Ectodermal cell (in vitro differentiated cells): ENCODE data around the gene CHI3L1.

Source experiments
- H3K27ac ChIP-seq: 2 replicates; pipeline ENCODE4 v1.7.0; 2013; ENCODE audit warnings: mild to moderate bottlenecking, low read depth, low read length; ENCODE audit not compliant: insufficient read depth, poor library complexity, severe bottlenecking
- H3K27me3 ChIP-seq: 2 replicates; pipeline ENCODE4 v1.7.0; 2013; ENCODE audit warnings: mild to moderate bottlenecking, low read length; ENCODE audit not compliant: insufficient read depth, control insufficient read depth, poor library complexity, severe bottlenecking
- H3K36me3 ChIP-seq: one replicate; pipeline ENCODE4 v1.7.0; 2013; ENCODE audit warnings: low read length; ENCODE audit not compliant: control insufficient read depth, insufficient read depth
- H3K4me1 ChIP-seq: one replicate; pipeline ENCODE4 v1.7.0; 2013; ENCODE audit warnings: low read length; ENCODE audit not compliant: control insufficient read depth, insufficient read depth
- H3K4me3 ChIP-seq: 2 replicates; pipeline ENCODE4 v1.7.0; 2013; ENCODE audit warnings: low read depth, low read length, control low read depth; ENCODE audit not compliant: insufficient read depth
- H3K9me3 ChIP-seq: 2 replicates; pipeline ENCODE4 v1.7.0; 2013; ENCODE audit warnings: mild to moderate bottlenecking, low read length, moderate library complexity; ENCODE audit not compliant: control insufficient read depth
- WGBS, 2 experiments: methylation state at CpG; one replicate each; pipeline ENCODE4 v1.1.7; 2013; ENCODE audit warnings: missing lambda C conversion rate in 2 of 2; 5-methylcytosine and 5-hydroxymethylcytosine counted together

The CHI3L1 gene

GRCh38 chr1:203152158-203153034 lies 34.1 kb downstream of the CHI3L1 start:
- Histone ChIP-seq H3K4me1 (peaks cover 67% of the 10 kb centered on the region), H3K36me3 (no peaks in the 10 kb centered on the region), H3K4me3 (no peak overlapping the region), H3K27ac (peak overlapping the region; percentile 77), H3K9me3 (no peaks in the 10 kb centered on the region), H3K27me3 (no peaks in the 10 kb centered on the region)
- 38 to 39% methylated on average over 10 of the region's 10 CpGs for WGBS, 2 experiments

GRCh38 chr1:203151362-203152157 lies 34.9 kb downstream of the CHI3L1 start:
- 75 to 76% methylated on average over 9 of the region's 9 CpGs for WGBS, 2 experiments
- no peaks in the 10 kb centered on the region for H3K27me3 ChIP-seq
- H3K36me3 ChIP-seq: no peaks in the 10 kb centered on the region
- peaks cover 67% of the 10 kb centered on the region for H3K4me1 ChIP-seq
- no peak overlapping the region for H3K4me3 ChIP-seq
- H3K9me3 ChIP-seq: no peaks in the 10 kb centered on the region
- no peak overlapping the region for H3K27ac ChIP-seq

GRCh38 chr1:203150511-203151297 lies 35.8 kb downstream of the CHI3L1 start:
- Histone ChIP-seq H3K9me3 (no peaks in the 10 kb centered on the region), H3K27me3 (no peaks in the 10 kb centered on the region), H3K36me3 (no peaks in the 10 kb centered on the region), H3K27ac (no peak overlapping the region), H3K4me1 (peaks cover 65% of the 10 kb centered on the region), H3K4me3 (no peak overlapping the region)
- 81 to 83% methylated on average over 9 of the region's 9 CpGs for WGBS, 2 experiments

GRCh38 chr1:203149188-203149840 lies 37.2 kb downstream of the CHI3L1 start:
- Histone ChIP-seq H3K9me3 (no peaks in the 10 kb centered on the region), H3K27ac (no peak overlapping the region), H3K27me3 (no peaks in the 10 kb centered on the region), H3K36me3 (no peaks in the 10 kb centered on the region), H3K4me3 (no peak overlapping the region), H3K4me1 (peaks cover 56% of the 10 kb centered on the region)
- WGBS, 2 experiments: 78 to 79% methylated on average over 7 of the region's 7 CpGs

GRCh38 chr1:203148579-203148978 lies 37.9 kb downstream of the CHI3L1 start:
- WGBS, 2 experiments: 90 to 92% methylated on average over 12 of the region's 12 CpGs
- no peaks in the 10 kb centered on the region for H3K27me3 ChIP-seq
- peaks cover 49% of the 10 kb centered on the region for H3K4me1 ChIP-seq
- H3K4me3 ChIP-seq: no peak overlapping the region
- no peaks in the 10 kb centered on the region for H3K36me3 ChIP-seq
- no peaks in the 10 kb centered on the region for H3K9me3 ChIP-seq
- no peak overlapping the region for H3K27ac ChIP-seq

- Histone ChIP-seq H3K27me3 (no peaks in the 10 kb centered on the region), H3K36me3 (no peaks in the 10 kb centered on the region), H3K9me3 (no peaks in the 10 kb centered on the region), H3K4me1 (peaks cover 44% of the 10 kb centered on the region), H3K4me3 (no peak overlapping the region), H3K27ac (no peak overlapping the region)
- WGBS, 2 experiments: 95 to 96% methylated on average over 5 of the region's 5 CpGs
These were observed 38.4 kb downstream of the CHI3L1 start for GRCh38 chr1:203148127-203148526.

- Histone ChIP-seq H3K4me1 (peaks cover 37% of the 10 kb centered on the region), H3K9me3 (no peaks in the 10 kb centered on the region), H3K36me3 (no peaks in the 10 kb centered on the region), H3K27me3 (no peaks in the 10 kb centered on the region), H3K27ac (no peak overlapping the region), H3K4me3 (no peak overlapping the region)
- WGBS, 2 experiments: 52 to 60% methylated on average over 5 of the region's 5 CpGs
These were observed 39.1 kb downstream of the CHI3L1 start for GRCh38 chr1:203147376-203147775.

GRCh38 chr1:203146537-203146936 lies 40.0 kb downstream of the CHI3L1 start:
- Histone ChIP-seq H3K4me1 (peaks cover 30% of the 10 kb centered on the region), H3K27ac (no peak overlapping the region), H3K36me3 (no peaks in the 10 kb centered on the region), H3K27me3 (no peaks in the 10 kb centered on the region), H3K4me3 (no peak overlapping the region), H3K9me3 (no peaks in the 10 kb centered on the region)
- WGBS, 2 experiments: 92 to 94% methylated on average over 7 of the region's 7 CpGs

- Histone ChIP-seq H3K27ac (no peak overlapping the region), H3K36me3 (no peaks in the 10 kb centered on the region), H3K27me3 (no peaks in the 10 kb centered on the region), H3K4me1 (peaks cover 27% of the 10 kb centered on the region), H3K9me3 (no peaks in the 10 kb centered on the region), H3K4me3 (no peak overlapping the region)
- WGBS, 2 experiments: 94 to 96% methylated on average over 2 of the region's 2 CpGs
These were observed 40.5 kb downstream of the CHI3L1 start for GRCh38 chr1:203146042-203146369.
